Pancreas (tissue), 10 donors: ENCODE data around the gene SPTBN1. TPM values are rescaled to one million over a fixed set of nuclear protein-coding genes. Genes with fewer than 3 reads are reported as not detected.

ENCODE experiments used
- ATAC-seq, 4 donors: fragments of 200-7000 bp; cut with Tn5 transposase; one replicate each; pipeline versions ENCODE4 v1.8.0 to v1.9.1; 2020; ENCODE audit warnings: mild to moderate bottlenecking in 4 of 4, moderate library complexity in 4 of 4
- DNase-seq, 6 donors: peaks; one replicate each; pipeline ENCODE4 v3.0.0-alpha.2; 2020
- FAIRE-seq: peaks from 2 replicates; lab custom pipeline; 2012; peaks lifted over from hg19 to GRCh38; lab: Jason Lieb, UNC
- H3K27ac ChIP-seq, 4 donors: fragments of 200-600 bp; sonication (generic); 1 replicate in 3 of 4; 2 replicates in 1 of 4; pipeline versions ENCODE4 v1.5.0 to v1.8.0; 2020
- H3K27me3 ChIP-seq, 4 donors: fragments of 200-600 bp; one replicate each; pipeline ENCODE4 v1.8.0; 2021
- H3K36me3 ChIP-seq, 3 donors: fragments of 200-600 bp; sonication (generic) in 1 of 3; one replicate each; pipeline versions ENCODE4 v1.5.0 to v1.8.0; 2020 to 2021
- H3K4me1 ChIP-seq, 3 donors: fragments of 200-600 bp; one replicate each; pipeline ENCODE4 v1.8.0; 2021
- H3K4me3 ChIP-seq, 4 donors: fragments of 200-600 bp; sonication (generic) in 2 of 4; one replicate each; pipeline versions ENCODE4 v1.5.0 to v1.8.0; 2020 to 2021
- H3K9me3 ChIP-seq, 4 donors: fragments of 200-600 bp; one replicate each; pipeline ENCODE4 v1.8.0; 2021
- CTCF ChIP-seq, 4 donors: fragments of 200-600 bp; sonication (generic) in 3 of 4; IDR thresholded peaks; one replicate each; pipeline versions ENCODE4 v1.5.0 to v1.8.0; 2021; ENCODE audit warnings: antibody characterized with exemption in 4 of 4
- WGBS, 2 donors: extraction: QIAGEN DNeasy Blood & Tissue Kit; methylation state at CpG; one replicate each; pipeline ENCODE4 v1.1.7; 2013; 5-methylcytosine and 5-hydroxymethylcytosine counted together
- intact Hi-C, 3 donors: fragments of 100-400 bp; cut with DNase I; formaldehyde crosslinking; loops; one replicate each; pipeline versions ENCODE4 v1.11.1 to v1.14.2; 2022
- polyA plus RNA-seq, 2 donors: library from polyadenylated mRNA; stranded (reverse); fragments of 200-250 nt; gene quantifications; one replicate each; pipeline ENCODE4 v1.2.3, GENCODE V29; 2013
- total RNA-seq, 6 donors: library from RNA; stranded (reverse); fragmentation: NEBNext Ultra II Directional in 4 of 6; extraction: Animal tissue kit (Norgen Biotek cat#: 25700) in 4 of 6; gene quantifications; one replicate each; pipeline versions ENCODE4 v1.2.1 to v1.2.4, GENCODE V29; 2021 to 2023
- donor health status: healthy with polysubstance abuse.
- donor health status: DM: no; HTN: no; CAD: no; lungs with moderate emphysema.
- donor health status: DM: no; HTN: no; CAD: no.
- donor health status: control.
- donor health status: control.
- donor health status: Bipolar disorder and iron deficiency.
- donor health status: DM: yes; HTN: yes; CAD: no.
- donor health status: DM: no; HTN: no; CAD: no.
- donor health status: DM: no; HTN: no; CAD: no.
- donor health status: DM: yes; HTN: yes; CAD: no.

Gene SPTBN1
- total and polyA plus RNA-seq, 8 donors: 43.8 to 192 (median 84.4) TPM

GRCh38 chr2:54655046-54655809 is 199.1 kb downstream of the SPTBN1 start:
- H3K27me3 ChIP-seq: no peaks in the 10 kb centered on the region
- FAIRE-seq (no peak), DNase-seq (no peak), ATAC-seq (no peak)
- no peak overlapping the region for H3K4me3 ChIP-seq
- TF ChIP-seq CTCF (IDR thresholded peaks at IDR 0.05): no peak
- H3K4me1 ChIP-seq: no peaks in the 10 kb centered on the region
- intact Hi-C loops: loop anchor here in 1 of 3 donors (10.0 kb wide), 1 partner anchor 50 kb away; no protein-coding TSS in a partner anchor
- H3K27ac ChIP-seq: no peak overlapping the region
- no peaks in the 10 kb centered on the region for H3K9me3 ChIP-seq
- 92 to 96% methylated on average over 14 of the region's 14 CpGs for WGBS, 2 donors
- H3K36me3 ChIP-seq: peaks cover 4 to 92% (median 49%) of the 10 kb centered on the region in 3 donors

GRCh38 chr2:54656863-54657262 is 200.7 kb downstream of the SPTBN1 start:
- Histone ChIP-seq H3K27ac (no peak overlapping the region), H3K4me3 (no peak overlapping the region), H3K27me3 (no peaks in the 10 kb centered on the region), H3K9me3 (no peaks in the 10 kb centered on the region), H3K4me1 (no peaks in the 10 kb centered on the region), H3K36me3 (peaks cover 4 to 91% (median 45%) of the 10 kb centered on the region in 3 donors)
- intact Hi-C loops: loop anchor here in 1 of 3 donors (10.0 kb wide), 1 partner anchor 48 kb away; no protein-coding TSS in a partner anchor
- 83 to 84% methylated on average over 3 of the region's 3 CpGs for WGBS, 2 donors
- DNase-seq (no peak), ATAC-seq (no peak), FAIRE-seq (no peak)
- TF ChIP-seq CTCF (IDR thresholded peaks at IDR 0.05): no peak

GRCh38 chr2:54657664-54658083 is 201.5 kb downstream of the SPTBN1 start:
- 76 to 80% methylated on average over 12 of the region's 12 CpGs for WGBS, 2 donors
- Histone ChIP-seq H3K36me3 (peaks cover 4 to 91% (median 40%) of the 10 kb centered on the region in 3 donors), H3K4me3 (no peak overlapping the region), H3K27me3 (no peaks in the 10 kb centered on the region), H3K27ac (no peak overlapping the region), H3K4me1 (no peaks in the 10 kb centered on the region), H3K9me3 (no peaks in the 10 kb centered on the region)
- intact Hi-C loops: loop anchor here in 1 of 3 donors (10.0 kb wide), 1 partner anchor 47 kb away; no protein-coding TSS in a partner anchor
- FAIRE-seq (no peak), ATAC-seq (peak; percentile 58 to 94 (median 89)), DNase-seq (peak in 5 of 6 donors; percentile 50 to 71 (median 61))
- peak; percentile 16 to 47 (median 34) for TF ChIP-seq CTCF (IDR thresholded peaks at IDR 0.05)

GRCh38 chr2:54658564-54659071 is 202.5 kb downstream of the SPTBN1 start:
- peaks cover 4 to 93% (median 38%) of the 10 kb centered on the region in 3 donors for H3K36me3 ChIP-seq
- ATAC-seq (peak in 1 of 4 donors; percentile 11), DNase-seq (no peak), FAIRE-seq (no peak)
- H3K27me3 ChIP-seq: no peaks in the 10 kb centered on the region
- intact Hi-C loops: loop anchor here in 1 of 3 donors (10.0 kb wide), 1 partner anchor 46 kb away; no protein-coding TSS in a partner anchor
- H3K4me3 ChIP-seq: no peak overlapping the region
- H3K27ac ChIP-seq: no peak overlapping the region
- 90 to 92% methylated on average over 1 of the region's 1 CpG for WGBS, 2 donors
- no peaks in the 10 kb centered on the region for H3K4me1 ChIP-seq
- no peak for TF ChIP-seq CTCF (IDR thresholded peaks at IDR 0.05)
- H3K9me3 ChIP-seq: no peaks in the 10 kb centered on the region
